ENCODE measurements around the gene PTOV1.

DNA sequence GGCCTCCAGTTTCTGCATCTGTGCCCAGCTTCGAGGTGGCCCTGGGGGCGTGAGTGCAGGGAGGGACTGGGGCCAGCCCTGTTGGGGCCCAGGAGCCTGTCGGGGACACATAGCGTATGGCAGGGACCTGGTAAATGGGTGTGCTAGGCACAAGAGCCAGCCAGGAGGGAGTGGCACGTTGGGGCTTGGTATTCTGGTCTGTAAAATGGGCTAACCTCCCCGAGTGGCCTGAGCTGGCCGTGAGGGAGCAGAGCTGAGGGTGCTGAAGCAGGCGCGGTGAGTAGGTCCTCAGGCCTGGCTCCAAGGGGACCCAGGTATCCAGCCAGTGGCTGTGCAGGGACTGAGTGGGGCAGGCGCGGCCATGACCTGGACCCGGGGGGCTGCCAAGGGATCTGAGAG, 4.3 kb downstream of the PTOV1 start:
- TF ChIP-seq FOXA1 (IDR thresholded peaks at IDR 0.05), result no peak
- no peak for TF ChIP-seq ZNF384 (IDR thresholded peaks at IDR 0.05)
- TF ChIP-seq BHLHE40 (IDR thresholded peaks at IDR 0.05; ENCODE audit: borderline replicate concordance), result no peak
- TF ChIP-seq L3MBTL2 (conservative IDR thresholded peaks at IDR 0.05), result no peak
- no peak for TF ChIP-seq SUZ12 (IDR thresholded peaks at IDR 0.05)

Measured in HEK293T (cell line).